Stimulated activated CD4-positive, alpha-beta T cell treated with anti-CD3 and anti-CD28 coated beads, Interleukin-15, amount 100 ng/mL, for 24 hours (primary cell): ENCODE data around the gene LDB3.

Source experiments
- DNase-seq: peaks from one replicate; pipeline ENCODE4 v3.0.0-alpha.2; 2020

Gene LDB3

DNA sequence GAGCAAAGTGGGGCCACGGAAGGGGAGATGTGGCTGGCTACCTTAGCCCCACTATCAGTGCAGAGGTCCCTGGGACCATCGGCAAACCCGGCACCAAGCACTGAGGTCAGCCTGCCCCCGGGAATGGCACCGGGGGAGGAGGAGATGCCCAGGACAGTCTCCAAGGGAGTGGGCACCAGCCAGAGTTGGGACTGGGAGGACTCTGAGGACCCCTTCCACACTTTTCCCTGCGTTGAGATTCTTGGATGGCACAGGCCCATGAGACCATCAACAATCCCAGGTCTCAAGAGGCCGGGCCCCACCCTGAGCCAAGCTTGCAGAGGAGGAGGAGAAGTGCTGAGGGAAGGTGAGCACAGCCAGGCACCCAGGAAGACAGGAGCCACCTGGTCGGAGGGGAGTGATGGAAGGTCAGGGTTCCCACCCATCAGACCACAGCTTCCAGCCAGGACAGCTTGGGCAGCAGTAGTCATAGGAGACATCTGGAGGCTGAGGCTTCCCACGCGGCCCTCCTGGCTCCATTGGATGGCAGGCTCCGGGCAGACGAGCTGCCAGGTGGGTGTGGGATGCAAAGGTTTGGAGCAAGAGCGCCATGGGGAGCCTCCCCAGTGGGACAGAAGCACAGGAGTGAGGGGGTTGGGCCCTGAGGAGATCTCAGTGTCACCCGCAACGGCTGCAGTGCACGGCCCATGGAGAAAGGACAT, 16.5 kb upstream of the LDB3 start:
- DNase-seq = no peak

DNA sequence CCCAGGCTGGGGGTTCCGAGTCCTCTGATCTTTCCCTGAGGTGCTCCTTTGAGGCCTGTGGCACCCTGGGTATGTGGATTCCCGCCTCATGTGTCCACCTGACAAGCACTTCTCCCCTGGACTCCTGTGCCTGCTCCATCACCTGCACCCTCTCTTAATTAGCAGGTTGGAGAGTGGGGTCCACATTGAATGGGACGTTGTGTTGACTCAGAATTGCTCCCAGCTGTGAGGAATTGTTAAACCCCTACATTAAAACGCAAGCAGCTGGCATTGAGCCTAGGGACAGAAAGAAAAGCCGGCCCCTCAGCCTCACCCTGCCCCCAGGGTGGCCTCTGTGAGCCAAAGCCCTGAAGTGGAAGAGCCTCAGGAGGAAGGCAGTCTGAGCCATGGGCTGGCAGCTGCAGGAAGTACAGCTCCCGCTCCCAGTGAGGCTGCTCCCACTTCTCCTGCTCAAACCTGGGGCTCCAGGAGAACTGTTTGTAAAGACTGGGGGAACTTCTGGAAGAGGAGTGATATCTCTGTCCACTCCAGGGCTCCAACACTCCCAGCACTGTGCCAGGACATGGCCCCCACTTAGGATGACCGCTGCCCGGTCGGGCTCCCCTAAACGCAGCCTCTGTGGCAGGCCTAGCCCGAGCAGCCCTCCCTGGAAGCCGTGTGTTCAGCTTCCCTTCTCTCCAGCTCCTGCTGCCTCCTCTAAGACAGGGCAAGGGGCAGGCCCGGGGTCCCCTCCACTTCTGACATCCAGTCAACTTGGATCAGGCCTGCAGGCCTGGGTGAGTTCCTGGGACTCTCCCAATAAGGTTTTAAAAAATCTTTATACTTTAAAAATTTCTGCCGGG, 15.7 kb upstream of the LDB3 start:
- no peak for DNase-seq

DNA sequence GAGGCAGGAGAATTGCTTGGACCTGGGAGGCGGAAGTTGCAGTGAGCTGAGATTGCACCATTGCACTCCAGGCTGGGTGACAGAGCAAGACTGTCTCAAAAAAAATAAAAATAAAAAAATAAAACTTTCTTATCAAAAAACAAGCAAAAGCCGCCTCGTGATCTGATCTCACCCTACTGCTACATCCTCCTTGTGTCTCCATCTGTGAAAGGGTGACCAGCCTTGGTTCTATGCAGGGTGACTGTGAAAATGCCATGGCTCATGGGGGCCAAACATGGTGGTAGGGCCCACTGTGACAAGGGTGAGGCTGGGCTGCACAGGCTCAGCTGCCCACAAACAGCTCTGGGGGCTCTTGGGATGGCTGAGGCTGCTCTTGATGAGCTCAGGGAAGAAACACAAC, 14.9 kb upstream of the LDB3 start:
- no peak for DNase-seq

DNA sequence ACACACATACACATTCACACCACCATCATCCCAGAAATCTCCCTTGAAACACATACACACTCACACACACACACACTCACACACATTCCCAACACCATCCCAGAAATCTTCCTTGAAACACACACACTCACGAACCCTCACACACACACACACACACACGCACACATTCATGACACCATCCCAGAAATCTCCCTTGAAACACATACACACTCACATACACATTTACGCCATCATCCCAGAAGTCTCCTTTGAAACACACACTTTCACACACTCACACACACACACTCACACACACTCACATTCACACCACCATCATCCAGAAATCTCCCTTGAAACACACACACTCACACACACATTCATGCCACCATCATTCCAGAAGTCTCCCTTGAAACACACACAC, 14.3 kb upstream of the LDB3 start:
- no peak for DNase-seq

DNA sequence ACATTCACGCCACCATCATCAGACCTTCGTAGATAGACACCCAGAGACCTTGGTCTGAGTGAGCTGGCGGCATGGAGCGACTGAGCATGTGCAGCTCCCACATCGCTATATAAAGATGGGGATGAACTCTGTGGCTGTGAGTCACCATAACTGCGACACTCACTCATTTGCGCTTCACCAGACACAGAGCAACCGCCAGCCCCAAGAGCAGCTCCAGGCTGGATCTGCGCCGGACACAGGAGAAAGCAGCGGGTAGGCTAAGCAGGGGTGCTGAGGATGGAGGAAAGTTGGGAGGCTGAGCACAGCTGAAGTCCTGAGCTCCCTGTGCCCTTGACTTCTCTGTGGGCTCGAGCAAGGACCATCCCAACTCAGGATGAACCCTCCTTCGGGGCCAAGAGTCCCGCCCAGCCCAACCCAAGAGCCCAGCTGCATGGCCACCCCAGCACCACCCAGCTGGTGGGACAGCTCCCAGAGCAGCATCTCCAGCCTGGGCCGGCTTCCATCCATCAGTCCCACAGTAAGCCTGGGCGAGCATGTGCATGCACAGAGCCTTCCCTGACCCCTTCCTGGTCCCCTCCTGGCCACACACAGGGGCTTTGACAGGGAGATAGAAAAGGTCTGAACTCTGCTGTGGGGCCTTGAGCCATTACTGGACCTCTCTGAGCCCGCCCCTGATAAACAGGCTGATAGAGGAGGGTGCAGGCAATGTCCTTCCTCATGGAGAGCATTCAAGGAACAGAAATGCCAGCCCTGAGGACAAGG, 13.7 kb upstream of the LDB3 start, which contains the start of gene OPN4:
TSS of gene OPN4 (plus strand) at position 137 of the 762 bp plus-strand sequence. CDS start at position 374, 237 bp downstream.
- no peak for DNase-seq

DNA sequence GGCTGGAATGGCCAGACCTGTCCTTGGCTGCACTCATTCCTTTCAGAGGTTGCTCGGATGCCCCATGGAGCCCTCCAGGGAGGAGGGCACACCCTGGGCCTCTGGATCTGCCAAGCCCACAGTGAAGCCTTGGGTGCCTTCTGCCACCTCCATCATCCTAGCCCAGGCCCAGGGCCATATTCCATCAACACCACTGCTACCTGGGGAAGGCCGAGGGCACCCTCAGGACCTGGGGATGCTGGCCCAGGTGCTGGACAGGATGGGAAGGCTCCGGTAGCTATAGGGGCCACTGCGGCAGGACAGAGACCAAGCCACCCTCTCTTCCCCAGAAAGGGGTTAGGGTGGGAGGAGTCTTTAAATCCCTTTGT, 13.2 kb upstream of the LDB3 start:
- DNase-seq = no peak

DNA sequence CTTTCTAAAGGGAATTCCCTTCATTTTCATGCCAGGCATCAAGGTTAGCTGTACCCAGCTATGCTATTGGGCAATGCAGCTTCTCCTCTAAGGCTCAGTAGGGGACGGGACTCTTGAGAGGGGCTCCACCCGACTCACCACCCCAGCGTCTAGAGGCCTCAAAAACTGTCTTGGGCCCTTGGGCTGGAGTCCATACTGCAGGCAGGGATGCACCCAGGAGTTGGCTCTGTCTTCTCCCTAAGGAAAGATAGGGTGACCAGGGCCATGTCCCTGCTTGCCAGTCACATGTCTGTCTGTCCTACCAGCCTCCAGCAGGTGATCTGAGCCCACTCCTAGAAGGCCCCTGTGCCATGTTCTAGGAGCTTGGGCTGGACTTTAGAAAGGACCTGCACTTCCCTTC, 12.7 kb upstream of the LDB3 start:
- DNase-seq = no peak

DNA sequence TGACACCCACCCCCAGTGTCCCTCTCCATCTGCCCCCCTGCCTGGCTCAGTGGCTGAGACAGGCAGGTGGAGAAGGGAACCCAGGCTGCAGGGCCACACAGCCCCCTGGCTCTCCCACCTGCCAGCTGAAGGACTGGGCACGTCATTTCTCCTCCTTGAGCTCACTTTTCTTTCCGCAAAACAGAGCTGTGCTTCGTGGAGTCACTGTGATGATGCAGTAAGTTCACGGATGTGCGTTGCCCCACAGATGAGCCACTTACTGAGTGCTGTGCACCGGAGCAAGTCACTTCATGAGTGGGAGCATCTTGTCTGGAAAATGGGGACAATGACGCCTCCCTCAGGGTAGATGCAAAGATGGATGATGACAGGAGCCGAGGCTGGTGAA, 11.3 kb upstream of the LDB3 start:
- no peak for DNase-seq

DNA sequence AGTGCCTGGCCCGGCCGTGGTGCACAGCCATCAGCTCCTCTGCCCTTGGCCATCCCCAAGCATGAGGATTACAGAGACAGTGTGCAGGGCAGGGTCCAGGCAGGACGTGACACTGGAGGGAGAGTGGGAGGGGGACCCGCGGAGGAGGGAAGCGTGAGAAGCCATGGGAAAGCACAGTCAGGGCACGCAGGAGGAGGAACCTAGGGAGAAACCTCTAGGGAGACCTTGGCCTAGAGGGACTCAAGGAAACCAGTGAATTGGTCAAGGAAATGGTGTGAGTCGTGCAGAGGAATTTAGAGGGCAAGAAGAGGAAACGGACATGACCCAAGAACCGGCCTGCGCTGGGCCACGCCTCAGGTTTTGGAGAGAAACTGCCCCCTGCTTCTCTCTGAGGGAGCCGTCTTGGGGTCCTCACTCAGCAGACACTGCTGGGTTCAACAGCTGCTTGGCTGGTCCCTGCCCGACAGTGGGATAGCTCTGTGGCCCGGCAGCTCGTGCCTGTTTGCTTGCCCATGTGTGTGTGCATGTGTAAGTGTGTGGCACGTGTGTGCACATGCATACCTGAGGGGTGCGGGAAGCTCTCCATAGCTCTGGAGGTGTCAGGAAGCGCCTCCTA, 10.8 kb upstream of the LDB3 start:
- no peak for DNase-seq

DNA sequence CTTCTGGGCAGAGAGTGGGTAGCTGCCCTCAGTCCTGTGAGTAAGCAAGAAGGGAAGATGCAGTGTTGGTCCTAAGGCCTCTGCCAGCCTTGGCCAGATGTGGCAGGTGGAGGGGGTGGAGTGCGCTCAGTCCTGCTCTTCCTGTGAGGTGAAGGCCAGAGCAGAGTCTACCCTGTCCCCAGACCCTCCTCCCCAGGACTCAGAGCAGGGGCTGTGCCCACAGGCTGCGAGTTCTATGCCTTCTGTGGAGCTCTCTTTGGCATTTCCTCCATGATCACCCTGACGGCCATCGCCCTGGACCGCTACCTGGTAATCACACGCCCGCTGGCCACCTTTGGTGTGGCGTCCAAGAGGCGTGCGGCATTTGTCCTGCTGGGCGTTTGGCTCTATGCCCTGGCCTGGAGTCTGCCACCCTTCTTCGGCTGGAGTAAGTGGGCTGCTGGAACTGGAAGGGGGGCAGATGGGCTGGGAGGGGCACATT, 10.0 kb upstream of the LDB3 start:
- no peak for DNase-seq

DNA sequence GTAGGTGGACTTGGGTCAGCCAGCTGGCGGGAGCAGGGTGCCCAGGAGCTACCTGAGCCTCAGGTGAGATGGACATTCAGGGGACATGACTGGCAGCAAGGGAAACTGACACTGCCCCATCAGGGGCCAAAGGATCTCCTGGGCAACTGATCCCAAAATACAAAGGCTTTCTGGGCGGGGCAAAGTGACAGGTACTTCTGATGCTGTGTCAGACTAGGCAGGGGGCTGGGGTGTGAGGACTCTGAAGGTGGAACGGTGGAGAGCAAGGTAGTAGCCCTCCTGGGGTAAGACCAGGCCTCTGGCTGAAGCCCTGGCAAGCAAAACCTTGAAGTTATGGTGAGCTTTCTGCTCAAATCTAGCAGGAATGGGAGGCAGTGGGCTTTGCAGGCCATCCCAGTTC, 9.6 kb upstream of the LDB3 start:
- DNase-seq = no peak

DNA sequence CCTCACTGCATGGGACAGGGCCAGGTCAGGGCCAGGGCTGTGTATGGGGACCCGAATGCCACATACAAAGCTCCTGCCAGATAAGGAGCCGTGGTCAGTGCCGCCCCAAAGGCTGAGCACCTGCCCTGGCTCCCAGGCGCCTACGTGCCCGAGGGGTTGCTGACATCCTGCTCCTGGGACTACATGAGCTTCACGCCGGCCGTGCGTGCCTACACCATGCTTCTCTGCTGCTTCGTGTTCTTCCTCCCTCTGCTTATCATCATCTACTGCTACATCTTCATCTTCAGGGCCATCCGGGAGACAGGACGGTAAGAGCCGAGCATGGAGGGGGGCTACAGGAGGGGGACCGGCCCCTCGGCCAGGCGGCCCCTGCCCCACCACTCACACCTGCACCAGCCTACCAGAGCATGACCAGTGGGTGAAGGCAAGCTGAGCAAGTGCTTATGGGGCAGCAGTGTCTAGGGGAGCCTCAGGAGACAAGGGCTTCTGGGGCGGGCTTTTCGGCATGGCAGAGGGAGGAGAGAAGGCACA, 9.1 kb upstream of the LDB3 start:
- DNase-seq = no peak

DNA sequence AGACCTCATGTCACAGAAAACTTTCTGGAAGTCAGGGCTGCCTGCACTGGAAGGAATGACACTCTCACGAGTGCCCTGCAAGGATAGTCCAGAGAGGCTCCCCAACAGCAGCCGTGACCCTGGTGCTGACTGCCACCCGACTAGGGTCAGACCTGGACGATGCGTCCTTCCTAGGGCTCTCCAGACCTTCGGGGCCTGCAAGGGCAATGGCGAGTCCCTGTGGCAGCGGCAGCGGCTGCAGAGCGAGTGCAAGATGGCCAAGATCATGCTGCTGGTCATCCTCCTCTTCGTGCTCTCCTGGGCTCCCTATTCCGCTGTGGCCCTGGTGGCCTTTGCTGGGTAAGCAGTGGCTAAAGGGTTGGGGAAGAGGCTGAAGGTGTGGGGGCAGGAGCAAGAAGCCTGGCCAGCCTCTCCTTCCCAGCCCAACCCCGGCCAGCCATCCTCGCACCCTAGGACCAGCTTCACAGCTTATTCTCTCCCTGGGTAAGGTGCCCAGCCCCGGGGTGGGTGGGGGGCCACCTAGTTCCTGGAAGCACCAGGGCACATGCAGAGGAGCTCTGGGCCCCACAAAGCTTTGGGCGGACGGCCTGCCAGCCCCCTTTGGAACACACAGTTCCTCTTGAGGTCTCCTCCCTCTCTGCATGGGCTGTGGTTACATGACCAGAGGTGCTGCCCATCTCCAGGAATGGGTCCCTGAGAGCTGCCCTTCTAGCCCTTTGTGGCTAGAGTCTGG, 8.4 kb upstream of the LDB3 start:
- no peak for DNase-seq

DNA sequence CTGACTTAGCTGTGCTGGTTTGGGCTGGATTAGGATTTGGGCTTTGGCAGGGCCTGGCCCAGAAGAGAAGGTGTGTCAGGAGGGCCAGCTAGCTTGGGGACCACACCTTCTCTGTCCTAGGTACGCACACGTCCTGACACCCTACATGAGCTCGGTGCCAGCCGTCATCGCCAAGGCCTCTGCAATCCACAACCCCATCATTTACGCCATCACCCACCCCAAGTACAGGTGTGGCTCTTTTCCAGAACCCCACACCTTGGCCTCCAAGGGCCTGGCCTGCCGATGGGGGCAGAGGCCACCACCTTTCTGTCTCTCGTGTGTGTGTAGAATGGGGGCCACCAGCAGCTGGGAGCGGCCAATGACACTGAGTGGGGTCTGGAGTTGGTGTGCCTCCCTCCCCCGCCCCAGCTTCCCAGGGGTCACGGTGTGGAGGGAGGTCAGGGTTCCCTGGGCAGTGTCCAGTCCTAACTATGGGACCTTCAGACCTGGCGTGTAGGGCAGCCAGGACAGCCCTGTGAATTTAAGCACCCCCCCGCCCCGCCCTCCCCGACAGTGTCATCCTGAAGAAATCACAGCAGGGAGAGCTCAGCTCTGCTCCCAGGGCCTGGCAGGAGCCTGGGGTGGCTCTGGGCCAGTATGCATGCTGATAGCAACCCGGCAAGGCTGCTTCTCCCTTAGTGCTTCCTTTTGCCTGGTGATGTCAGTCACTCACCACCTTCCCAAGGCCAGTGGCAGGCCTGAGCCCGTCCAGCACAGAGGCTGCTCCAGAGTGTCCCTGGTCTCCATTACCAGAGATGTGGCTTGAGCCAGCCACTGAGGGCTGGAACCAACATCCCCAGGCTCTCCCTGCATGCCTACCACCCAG, 6.9 kb upstream of the LDB3 start:
- no peak for DNase-seq

DNA sequence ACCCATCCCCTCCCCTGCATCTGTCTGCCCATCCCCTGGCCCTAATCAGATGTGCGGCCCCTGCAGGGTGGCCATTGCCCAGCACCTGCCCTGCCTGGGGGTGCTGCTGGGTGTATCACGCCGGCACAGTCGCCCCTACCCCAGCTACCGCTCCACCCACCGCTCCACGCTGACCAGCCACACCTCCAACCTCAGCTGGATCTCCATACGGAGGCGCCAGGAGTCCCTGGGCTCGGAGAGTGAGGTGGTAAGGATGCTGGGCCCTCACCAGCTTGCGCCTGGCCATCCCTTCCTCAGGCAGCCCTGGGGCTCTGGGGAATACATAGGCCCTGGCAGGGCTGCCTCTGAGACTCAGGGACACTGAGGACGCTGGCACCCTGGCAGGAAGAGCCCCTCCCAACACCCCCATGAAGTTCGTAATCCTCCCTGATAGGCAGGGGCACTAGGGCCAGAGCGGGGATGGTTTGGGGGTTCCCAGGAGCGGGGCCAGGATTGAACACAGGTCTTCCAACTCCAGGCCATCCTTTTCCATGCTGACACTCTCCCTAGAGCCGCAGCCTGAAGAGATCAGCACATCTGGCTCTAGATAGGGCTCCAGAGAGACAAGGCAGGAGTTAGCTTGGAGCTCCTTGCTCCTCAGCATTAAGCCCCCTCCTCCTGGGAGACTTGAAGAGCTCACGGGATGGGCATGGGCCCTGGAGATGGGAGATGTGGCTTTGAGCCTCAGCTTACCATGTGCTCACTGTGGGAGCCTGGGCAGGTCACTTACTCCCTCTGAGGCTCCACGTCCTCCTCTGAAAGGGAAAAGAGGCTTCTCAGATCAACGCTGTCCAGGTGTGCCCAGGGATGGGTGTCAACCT, 5.9 kb upstream of the LDB3 start:
- DNase-seq = no peak

DNA sequence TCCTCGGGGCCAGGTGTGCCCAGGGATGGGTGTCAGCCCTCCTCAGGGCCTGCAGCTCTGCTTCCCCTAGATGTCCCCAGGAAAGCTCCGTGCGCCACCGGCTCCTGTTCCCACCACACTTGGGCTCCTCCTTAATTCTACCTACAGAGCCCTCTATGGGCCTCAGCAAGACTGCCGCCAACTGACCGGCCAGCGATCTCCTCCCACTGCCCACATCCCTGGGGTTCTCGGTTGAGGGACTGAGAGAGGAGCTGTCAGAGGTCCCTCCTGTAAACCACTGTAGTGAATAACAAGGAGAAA, 5.3 kb upstream of the LDB3 start:
- DNase-seq = no peak

DNA sequence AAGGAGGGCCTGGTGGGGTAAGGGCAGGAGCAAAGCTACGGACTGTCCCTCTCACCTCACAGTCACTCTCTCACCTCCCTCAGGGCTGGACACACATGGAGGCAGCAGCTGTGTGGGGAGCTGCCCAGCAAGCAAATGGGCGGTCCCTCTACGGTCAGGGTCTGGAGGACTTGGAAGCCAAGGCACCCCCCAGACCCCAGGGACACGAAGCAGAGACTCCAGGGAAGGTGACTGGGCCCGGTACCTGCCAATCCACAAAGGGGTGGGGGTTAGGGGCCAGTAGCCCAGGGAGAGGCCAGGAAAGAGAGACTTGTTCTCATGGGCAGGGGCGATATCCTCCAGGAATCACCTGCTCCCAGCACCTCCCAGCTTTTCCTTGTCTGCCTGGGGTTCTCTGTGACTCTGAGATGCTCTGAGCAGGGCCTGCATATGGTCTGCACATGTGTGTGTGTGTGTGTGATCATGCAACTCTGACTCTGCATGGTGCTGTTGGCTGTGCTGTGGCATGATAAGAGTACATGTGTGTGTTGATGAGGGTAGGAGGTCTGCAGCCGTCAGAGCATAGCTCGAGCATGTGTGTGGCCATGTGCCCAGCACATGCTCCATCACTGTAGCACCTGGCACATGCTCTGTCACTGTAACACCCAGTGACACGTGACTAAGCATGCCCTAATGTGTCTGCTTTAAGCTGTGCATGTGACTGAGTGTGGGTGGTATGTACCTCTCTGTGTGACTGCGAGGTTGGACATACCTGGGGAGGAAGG, 4.6 kb upstream of the LDB3 start:
- no peak for DNase-seq

DNA sequence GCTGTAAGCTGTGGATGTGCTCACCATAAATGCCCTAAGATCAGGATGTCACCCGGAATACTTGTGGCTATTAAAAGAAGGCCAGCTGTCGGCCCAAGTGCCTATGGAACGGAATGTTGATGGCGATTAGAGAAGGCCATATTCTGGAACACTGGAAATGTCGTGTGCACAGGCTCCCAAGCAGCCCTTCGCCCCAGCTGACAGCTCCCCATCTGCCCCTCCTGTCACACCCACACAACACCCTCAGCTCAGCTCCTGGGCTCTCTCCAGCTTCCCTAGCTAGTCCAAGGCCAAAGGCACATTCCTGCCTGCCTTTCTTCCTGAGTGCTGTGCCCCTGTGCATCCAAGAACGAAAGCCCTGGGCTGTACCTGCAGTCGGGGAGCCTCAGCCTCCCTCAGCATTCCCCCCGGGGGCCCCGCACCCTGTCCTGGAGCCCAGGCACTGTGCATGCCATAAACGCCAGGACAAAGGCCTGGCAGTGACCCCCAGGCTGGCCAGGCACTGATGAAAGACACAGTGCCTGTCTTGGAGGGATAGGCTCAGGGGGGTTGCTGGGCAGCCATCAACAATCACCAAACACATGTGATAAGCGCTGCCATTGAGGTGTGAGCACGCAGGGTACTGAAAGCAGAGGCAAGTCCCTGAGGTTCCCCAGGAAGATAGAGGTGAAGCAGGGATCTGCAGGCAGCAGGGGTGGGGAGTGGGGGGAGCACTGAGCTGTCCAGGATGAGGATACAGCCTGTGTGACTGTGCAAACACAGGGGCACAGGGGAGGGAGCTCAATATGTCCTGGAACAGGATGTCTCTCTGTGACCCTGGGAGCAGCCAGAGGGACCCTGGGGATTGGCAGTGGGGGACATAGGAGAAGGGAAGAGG, 3.7 kb upstream of the LDB3 start:
- no peak for DNase-seq

DNA sequence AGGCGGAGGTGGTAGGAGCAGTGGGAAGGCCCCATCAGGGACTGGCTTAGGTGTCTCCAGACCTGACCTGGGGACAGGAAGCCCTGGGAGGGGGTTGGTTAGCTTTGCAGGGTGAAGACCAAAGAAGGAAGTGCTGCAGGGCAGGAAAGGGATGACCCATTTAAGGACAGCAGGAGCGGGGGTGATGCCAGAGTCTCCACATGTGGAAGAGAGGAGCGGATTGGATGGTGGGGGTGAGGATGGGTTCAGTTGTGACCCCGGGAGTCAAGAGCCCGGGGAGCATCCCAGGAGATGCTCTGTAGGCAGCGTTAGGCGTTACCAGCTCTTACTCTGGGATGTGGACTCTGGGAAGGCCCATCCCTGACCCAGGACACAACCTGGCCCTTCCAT, 3.1 kb upstream of the LDB3 start:
- no peak for DNase-seq
